Middle frontal gyrus (tissue), 1 donor: ENCODE data around the gene EFCAB9.

Experiments used
- DNase-seq: peaks from one replicate; pipeline ENCODE4 v3.0.0-alpha.2; 2015; ENCODE audit warnings: low spot score; ENCODE audit errors: extremely low spot score

Gene EFCAB9

GRCh38 chr5:172165465-172165864, 28.5 kb upstream of the EFCAB9 start:
- no peak for DNase-seq

GRCh38 chr5:172166030-172166826, 27.7 kb upstream of the EFCAB9 start:
- DNase-seq: no peak

GRCh38 chr5:172167895-172168294, 26.1 kb upstream of the EFCAB9 start:
- no peak for DNase-seq

GRCh38 chr5:172168311-172168710, 25.7 kb upstream of the EFCAB9 start:
- no peak for DNase-seq

GRCh38 chr5:172169216-172169615, 24.8 kb upstream of the EFCAB9 start:
- no peak for DNase-seq

GRCh38 chr5:172170251-172170701, 23.7 kb upstream of the EFCAB9 start:
- no peak for DNase-seq

- no peak for DNase-seq
These were observed 22.9 kb upstream of the EFCAB9 start for GRCh38 chr5:172171118-172171517.

GRCh38 chr5:172172912-172173563, 20.9 kb upstream of the EFCAB9 start:
- DNase-seq: no peak

GRCh38 chr5:172173564-172174153, 20.3 kb upstream of the EFCAB9 start:
- no peak for DNase-seq

GRCh38 chr5:172175263-172175719, 18.7 kb upstream of the EFCAB9 start:
- DNase-seq: no peak

GRCh38 chr5:172177176-172177575, 16.8 kb upstream of the EFCAB9 start:
- no peak for DNase-seq

- DNase-seq: no peak
These were observed 15.5 kb upstream of the EFCAB9 start for GRCh38 chr5:172178301-172178987.

- no peak for DNase-seq
These were observed 14.7 kb upstream of the EFCAB9 start for GRCh38 chr5:172178991-172179989.

- DNase-seq: no peak
These were observed 13.0 kb upstream of the EFCAB9 start for GRCh38 chr5:172180936-172181335.

- no peak for DNase-seq
These were observed 11.7 kb upstream of the EFCAB9 start for GRCh38 chr5:172182291-172182690.

GRCh38 chr5:172183881-172184280, 10.1 kb upstream of the EFCAB9 start:
- DNase-seq: no peak

- DNase-seq: no peak
These were observed 8.9 kb upstream of the EFCAB9 start for GRCh38 chr5:172185096-172185461.

GRCh38 chr5:172186114-172186695, 7.8 kb upstream of the EFCAB9 start:
- DNase-seq: no peak

GRCh38 chr5:172187118-172188032, 6.6 kb upstream of the EFCAB9 start:
- DNase-seq: no peak
